T-helper 17 cell (primary cell): Measurements from ENCODE around the gene CCDC12. TPM values are rescaled to one million over a fixed set of nuclear protein-coding genes. Genes with fewer than 3 reads are reported as not detected.
"Not testable (repeated sequence)": the region's sequence is repeated elsewhere in the genome, so short reads cannot be mapped to it uniquely, and the experiment has no call there.

Experiments used
- ATAC-seq: fragments of 150-1000 bp; cut with Tn5 transposase; 2 replicates; pipeline ENCODE4 v1.10.0; 2021; ENCODE audit warnings: mild to moderate bottlenecking, moderate library complexity
- DNase-seq, 3 donors: peaks; one replicate each; pipeline versions ENCODE4 v3.0.0 to v3.0.0-alpha.2; 2020 to 2021
- H3K9me3 ChIP-seq: one replicate; pipeline ENCODE4 v1.7.0; 2013; ENCODE audit warnings: low read length, mild to moderate bottlenecking; ENCODE audit not compliant: control insufficient read depth, poor library complexity, severe bottlenecking
- H3K27ac Mint-ChIP-seq: one replicate; pipeline ENCODE4 v1.8.0; 2022; ENCODE audit warnings: mild to moderate bottlenecking, moderate library complexity, mixed read lengths
- H3K27me3 Mint-ChIP-seq: one replicate; pipeline ENCODE4 v1.8.0; 2022; ENCODE audit warnings: mixed read lengths
- H3K36me3 Mint-ChIP-seq: one replicate; pipeline ENCODE4 v1.8.0; 2022; ENCODE audit warnings: low read depth, mixed read lengths
- H3K4me1 Mint-ChIP-seq: one replicate; pipeline ENCODE4 v1.8.0; 2022; ENCODE audit warnings: mild to moderate bottlenecking, mixed read lengths
- H3K4me3 Mint-ChIP-seq: one replicate; pipeline ENCODE4 v1.8.0; 2022; ENCODE audit warnings: mild to moderate bottlenecking, moderate library complexity, mixed read lengths
- total RNA-seq, 4 donors: library from RNA in 2 of 4; stranded (reverse) in 2 of 4; gene quantifications; one replicate each; pipeline ENCODE4 v1.2.3 and lab custom pipeline; 2022 to 2026

CCDC12 gene
- total RNA-seq, 2 donors from 2014 or later, result 67.6 to 75.8 TPM

DNA sequence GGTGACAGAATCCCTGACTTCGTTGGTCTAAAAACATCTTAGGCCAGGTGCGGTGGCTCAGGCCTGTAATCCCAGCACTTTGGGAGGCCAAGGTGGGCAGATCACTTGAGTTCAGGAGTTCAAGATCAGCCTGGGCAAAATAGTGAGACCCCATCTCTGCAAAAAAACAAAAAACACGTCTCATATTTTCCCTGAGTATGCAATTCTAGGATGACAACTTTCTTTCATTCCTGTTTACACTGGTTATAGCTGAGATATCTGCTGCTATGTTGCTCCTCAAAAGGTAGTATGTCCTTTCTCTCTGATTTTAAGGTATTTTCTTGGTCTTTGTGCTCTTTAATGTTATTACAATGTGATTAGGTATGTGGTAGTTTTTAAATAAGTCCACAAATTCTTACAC lies 59.7 kb downstream of the CCDC12 start:
- Mint-ChIP-seq H3K27me3 (no peaks in the 10 kb centered on the region), H3K4me3 (no peak overlapping the region), H3K27ac (peak overlapping the region; percentile 66)

DNA sequence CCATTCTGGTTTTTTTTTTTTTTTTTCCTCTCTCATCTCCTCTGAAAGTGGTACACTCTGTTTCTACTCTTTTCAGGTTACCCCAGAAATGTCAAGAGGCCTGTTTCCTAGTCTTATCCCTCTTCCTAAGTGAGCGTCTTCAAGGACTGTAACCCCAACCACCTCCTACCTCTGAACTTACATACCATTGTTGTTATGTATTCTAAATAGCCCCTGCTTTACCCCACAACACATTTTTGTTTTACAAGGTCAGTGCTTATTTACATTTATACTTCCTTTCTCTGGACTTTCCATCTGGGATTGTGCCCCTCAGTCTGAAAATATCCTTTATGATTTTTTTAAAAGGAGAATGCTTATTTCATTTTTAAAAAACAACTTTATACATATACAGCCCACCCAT lies 60.3 kb downstream of the CCDC12 start:
- DNase-seq, result no peak
- H3K9me3 ChIP-seq, result no peaks in the 10 kb centered on the region
- H3K27me3 Mint-ChIP-seq, result no peaks in the 10 kb centered on the region
- ATAC-seq, result no peak
- H3K27ac Mint-ChIP-seq, result peak overlapping the region; percentile 39
- H3K4me1 Mint-ChIP-seq, result peaks cover 14% of the 10 kb centered on the region
- no peak overlapping the region for H3K4me3 Mint-ChIP-seq
- H3K36me3 Mint-ChIP-seq, result peaks cover 7% of the 10 kb centered on the region

More for the DNA sequence above, 59.7 kb downstream of the CCDC12 start:
- ATAC-seq (no peak), DNase-seq (no peak)
- H3K9me3 ChIP-seq, result no peaks in the 10 kb centered on the region
- peaks cover 14% of the 10 kb centered on the region for H3K4me1 Mint-ChIP-seq
- peaks cover 7% of the 10 kb centered on the region for H3K36me3 Mint-ChIP-seq

DNA sequence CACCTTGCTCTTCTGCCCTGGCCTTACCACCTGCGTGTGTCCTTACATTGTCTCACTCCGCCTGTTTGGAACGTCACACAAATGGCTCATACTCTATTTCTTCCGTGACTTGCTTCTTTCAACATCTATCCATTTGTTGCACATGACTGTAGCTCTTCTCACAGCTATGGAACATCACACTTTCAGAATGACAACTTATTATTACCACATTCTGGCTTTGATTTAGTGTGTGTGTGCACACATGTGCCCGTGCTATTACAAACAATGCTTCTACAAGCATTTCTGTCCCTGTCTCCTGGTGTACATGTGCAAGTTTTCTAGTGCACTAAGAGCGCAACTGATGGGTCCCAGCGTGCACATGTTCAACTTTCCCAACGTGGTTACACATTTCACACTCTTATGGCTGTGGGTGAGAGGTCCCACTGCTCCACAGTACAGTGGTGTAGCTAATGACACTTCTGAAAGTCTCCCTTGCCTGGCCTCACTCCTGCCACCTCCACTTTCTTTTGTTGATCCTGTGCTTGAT lies 61.2 kb downstream of the CCDC12 start:
- DNase-seq (no peak), ATAC-seq (no peak)
- H3K4me3 Mint-ChIP-seq, result no peak overlapping the region
- no peaks in the 10 kb centered on the region for H3K9me3 ChIP-seq
- H3K4me1 Mint-ChIP-seq, result peaks cover 14% of the 10 kb centered on the region
- H3K27ac Mint-ChIP-seq, result no peak overlapping the region
- no peaks in the 10 kb centered on the region for H3K27me3 Mint-ChIP-seq
- peaks cover 7% of the 10 kb centered on the region for H3K36me3 Mint-ChIP-seq

DNA sequence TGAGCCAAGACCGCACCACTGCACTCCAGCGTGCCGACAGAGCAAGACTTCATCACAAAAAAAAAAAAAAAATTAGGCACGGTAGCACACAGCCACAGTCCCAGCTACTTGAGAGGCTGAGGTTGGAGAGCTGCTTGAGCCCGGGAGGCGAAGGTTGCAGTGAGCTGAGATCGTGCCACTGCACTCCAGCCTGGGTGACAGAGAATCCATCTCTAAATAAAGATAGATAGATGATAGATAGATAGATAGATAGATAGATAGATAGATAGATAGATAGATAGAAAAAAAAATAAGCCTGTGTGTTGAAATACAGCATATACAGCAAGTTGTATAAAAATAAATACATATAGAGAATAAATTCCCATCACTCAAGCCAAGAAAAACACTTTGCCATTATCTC lies 61.7 kb downstream of the CCDC12 start:
- Mint-ChIP-seq H3K27ac (peak overlapping the region; percentile 79), H3K4me1 (peaks cover 14% of the 10 kb centered on the region), H3K4me3 (no peak overlapping the region), H3K36me3 (peaks cover 3% of the 10 kb centered on the region), H3K27me3 (no peaks in the 10 kb centered on the region)
- DNase-seq (no peak), ATAC-seq (no peak)
- H3K9me3 ChIP-seq, result no peaks in the 10 kb centered on the region

DNA sequence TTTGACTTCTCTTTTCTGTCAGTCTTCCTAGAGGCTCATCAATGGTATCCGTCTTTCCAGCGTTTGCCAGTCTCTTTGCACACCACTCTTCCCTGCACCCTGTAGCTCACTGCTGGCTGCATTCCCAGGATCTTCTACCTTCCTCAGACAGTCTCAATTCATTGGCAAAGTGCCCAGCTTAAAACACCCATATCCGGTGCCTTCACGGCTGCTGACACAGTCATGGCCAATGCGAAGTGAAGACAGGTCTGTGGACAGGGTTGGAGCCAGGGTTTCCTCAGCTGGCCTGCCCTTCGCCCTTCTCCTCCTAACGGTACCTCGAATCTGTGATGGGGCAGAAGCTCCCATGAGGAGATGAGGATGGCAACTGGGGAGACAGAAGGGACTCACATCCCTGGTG lies 62.9 kb downstream of the CCDC12 start:
- DNase-seq, result no peak

DNA sequence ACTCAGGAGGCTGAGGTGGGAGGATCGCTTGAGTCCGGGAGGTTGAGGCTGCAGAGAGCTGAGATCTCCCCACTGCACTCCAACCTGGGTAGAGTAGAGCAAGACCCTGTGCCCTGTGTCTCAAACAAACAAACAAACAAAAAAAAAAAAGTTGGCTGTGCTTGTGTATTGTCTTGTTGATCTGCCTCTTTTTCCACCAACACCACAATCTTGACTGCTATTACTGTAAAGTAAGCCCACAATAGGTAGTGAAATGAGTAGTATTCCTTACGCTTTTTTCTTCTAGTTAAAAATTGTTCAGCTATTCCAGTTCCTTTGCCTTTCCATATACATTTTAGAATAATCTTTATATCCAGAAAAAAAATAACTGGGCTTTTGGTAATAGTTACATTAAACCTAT lies 63.6 kb downstream of the CCDC12 start:
- Mint-ChIP-seq H3K27ac (peak overlapping the region; percentile 79), H3K36me3 (peaks cover 2% of the 10 kb centered on the region), H3K4me1 (peaks cover 20% of the 10 kb centered on the region), H3K4me3 (no peak overlapping the region), H3K27me3 (no peaks in the 10 kb centered on the region)
- no peak for ATAC-seq
- H3K9me3 ChIP-seq, result no peaks in the 10 kb centered on the region
- no peak for DNase-seq

More for the DNA sequence above, 62.9 kb downstream of the CCDC12 start:
- Mint-ChIP-seq H3K4me3 (peak overlapping the region; percentile 74), H3K4me1 (peaks cover 20% of the 10 kb centered on the region), H3K27ac (peak overlapping the region; percentile 79), H3K36me3 (peaks cover 2% of the 10 kb centered on the region), H3K27me3 (no peaks in the 10 kb centered on the region)
- no peak for ATAC-seq
- no peaks in the 10 kb centered on the region for H3K9me3 ChIP-seq

DNA sequence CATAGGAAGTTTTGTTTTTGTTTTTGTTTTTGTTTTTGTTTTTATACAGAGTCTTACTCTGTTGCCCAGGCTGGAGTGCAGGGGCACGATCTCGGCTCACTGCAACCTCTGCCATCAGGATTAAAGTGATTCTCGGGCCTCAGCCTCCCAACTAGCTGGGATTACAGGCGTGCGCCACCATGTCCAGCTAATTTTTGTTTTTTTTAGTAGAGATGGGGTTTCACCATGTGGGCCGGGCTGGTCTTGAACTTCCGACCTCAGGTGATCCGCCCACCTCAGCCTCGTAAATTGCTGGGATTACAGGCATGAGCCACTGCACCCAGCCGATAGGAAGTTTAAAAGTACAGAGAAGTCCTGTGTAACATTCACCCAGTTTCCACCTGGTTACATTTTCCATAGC lies 65.6 kb downstream of the CCDC12 start:
- H3K4me3 Mint-ChIP-seq, H3K27me3 Mint-ChIP-seq, H3K27ac Mint-ChIP-seq, DNase-seq, H3K9me3 ChIP-seq, ATAC-seq, H3K36me3 Mint-ChIP-seq: not testable (repeated sequence)
- H3K4me1 Mint-ChIP-seq, result peaks cover 22% of the 10 kb centered on the region

DNA sequence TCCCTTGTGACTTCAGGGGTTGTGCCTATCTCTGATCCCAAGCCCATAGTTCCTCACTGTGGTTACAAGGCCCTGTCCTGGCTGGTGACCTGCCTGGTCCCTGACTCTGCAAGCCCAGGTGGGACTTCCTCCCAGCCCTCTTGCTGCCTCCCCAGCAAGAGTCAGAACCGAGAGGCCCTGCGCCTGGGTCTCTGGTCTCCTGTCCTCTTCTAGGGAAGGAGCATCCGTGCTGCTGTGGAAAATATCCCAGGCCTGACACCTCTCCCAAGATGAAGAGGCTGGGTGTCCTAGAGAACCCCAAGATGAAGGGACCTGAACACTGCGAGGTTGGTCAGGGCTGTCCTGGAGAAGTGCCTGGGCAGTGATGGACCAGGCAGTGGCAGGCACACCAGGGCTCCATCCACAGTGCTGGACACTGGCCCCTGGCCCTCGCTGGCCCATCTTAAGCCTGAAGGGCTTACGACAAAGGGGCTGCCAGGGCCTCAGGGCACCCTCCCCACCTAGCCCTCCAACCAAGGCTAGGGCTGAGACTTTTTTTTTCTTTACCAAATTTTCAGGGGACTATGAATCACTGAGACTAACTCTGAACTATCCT lies 66.3 kb downstream of the CCDC12 start:
- ATAC-seq (no peak), DNase-seq (no peak)
- no peaks in the 10 kb centered on the region for H3K9me3 ChIP-seq
- H3K4me1 Mint-ChIP-seq, result peaks cover 18% of the 10 kb centered on the region
- no peak overlapping the region for H3K4me3 Mint-ChIP-seq
- no peaks in the 10 kb centered on the region for H3K27me3 Mint-ChIP-seq
- no peaks in the 10 kb centered on the region for H3K36me3 Mint-ChIP-seq
- H3K27ac Mint-ChIP-seq, result no peak overlapping the region

DNA sequence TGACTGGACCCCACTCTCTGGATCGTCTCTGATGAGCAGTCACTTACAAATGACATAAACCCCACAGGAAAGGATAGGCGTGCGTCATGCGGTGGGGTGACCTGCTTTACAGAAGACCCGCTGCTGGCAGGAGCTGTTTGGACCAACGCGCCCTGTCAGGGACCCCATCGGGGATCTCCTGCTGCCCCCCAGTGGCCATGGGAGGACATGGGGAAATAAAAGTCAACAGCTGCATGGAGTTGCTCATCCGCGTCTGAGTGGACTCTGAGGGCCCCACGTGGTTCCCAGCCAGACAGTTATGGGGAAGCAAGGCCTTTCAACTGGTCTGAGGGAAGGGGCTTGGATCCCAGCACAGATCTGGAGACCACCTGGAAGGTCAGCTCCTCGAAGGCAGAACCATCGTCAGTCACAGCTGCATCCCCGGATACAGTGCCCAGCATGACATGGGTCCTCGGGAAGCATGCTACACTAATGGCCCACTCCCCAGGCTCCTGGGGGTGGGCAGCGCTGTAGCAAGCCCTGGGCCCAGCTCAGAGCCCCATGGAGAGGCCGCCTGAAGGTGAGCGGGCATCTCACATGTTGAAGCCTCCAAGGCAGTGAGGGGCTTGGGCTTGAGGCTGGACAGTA lies 66.9 kb downstream of the CCDC12 start:
- no peaks in the 10 kb centered on the region for H3K9me3 ChIP-seq
- no peaks in the 10 kb centered on the region for H3K27me3 Mint-ChIP-seq
- peak overlapping the region; percentile 71 for H3K4me3 Mint-ChIP-seq
- no peak overlapping the region for H3K27ac Mint-ChIP-seq
- ATAC-seq (peak; percentile 87), DNase-seq (peak; percentile 56 to 71 (median 57))
- peaks cover 16% of the 10 kb centered on the region for H3K4me1 Mint-ChIP-seq
- no peaks in the 10 kb centered on the region for H3K36me3 Mint-ChIP-seq

DNA sequence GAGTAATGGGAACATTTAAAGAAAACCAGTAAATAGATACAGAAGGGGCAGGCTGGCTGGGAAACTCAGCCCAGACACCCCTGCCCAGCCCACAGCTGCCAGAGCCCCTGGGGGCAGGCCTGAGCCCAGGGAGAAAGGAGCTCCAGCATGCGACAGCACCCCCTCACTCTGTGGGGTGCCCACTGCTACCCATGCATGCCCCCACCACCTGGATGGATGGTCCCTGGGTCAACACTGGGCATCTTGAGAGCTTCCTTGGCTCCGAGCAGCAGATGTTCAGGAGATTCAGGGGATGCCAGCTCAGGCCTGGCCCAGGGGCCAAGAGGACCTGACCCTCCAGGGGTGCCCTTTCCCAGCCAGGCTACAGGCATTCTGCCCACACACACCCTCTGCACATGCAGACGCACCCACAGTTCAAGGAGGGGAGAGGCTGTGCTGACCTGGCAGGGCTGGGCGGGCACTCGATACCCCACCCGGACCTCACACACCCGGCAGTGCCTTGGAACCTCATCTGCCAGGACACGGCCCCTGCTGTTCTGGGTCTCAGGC lies 67.5 kb downstream of the CCDC12 start:
- no peaks in the 10 kb centered on the region for H3K9me3 ChIP-seq
- peaks cover 16% of the 10 kb centered on the region for H3K4me1 Mint-ChIP-seq
- H3K36me3 Mint-ChIP-seq, result no peaks in the 10 kb centered on the region
- H3K4me3 Mint-ChIP-seq, result peak overlapping the region; percentile 71
- DNase-seq (no peak), ATAC-seq (no peak)
- H3K27me3 Mint-ChIP-seq, result no peaks in the 10 kb centered on the region
- no peak overlapping the region for H3K27ac Mint-ChIP-seq

DNA sequence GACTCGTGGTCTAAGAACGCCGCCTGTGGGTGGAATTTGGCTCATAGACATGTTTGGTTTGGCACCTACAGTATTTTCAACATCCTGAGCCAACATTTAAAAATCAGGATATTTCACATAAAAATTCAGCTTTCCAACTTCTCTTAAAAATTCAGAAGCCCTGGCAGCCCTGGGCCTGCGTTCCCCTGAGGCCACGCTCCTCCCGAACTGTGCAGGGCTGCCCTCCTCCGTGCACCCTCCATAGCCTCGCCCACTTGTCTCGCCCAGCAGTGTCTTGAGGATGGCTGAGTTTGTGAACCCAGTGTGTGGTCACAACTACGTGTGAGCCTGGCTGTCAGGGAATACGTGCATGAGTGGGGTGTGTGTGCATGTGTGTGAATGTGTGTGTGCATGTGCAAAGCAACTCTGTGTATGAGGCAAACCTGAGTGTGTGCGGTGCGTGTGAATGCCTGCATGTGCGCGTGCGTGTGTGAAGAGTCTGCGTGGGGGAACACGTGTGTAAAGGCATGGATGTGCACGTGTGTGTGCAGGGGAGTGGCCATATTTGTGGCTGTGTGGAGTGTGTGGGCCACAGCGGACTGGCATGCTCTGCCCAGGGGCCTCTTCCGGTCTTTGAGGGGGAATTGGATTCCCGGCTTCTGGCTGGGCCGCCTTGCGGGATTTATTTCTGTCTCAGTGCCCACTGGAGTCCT lies 68.1 kb downstream of the CCDC12 start:
- no peak overlapping the region for H3K27ac Mint-ChIP-seq
- ATAC-seq (no peak), DNase-seq (no peak)
- no peaks in the 10 kb centered on the region for H3K9me3 ChIP-seq
- no peaks in the 10 kb centered on the region for H3K36me3 Mint-ChIP-seq
- H3K4me3 Mint-ChIP-seq, result no peak overlapping the region
- H3K27me3 Mint-ChIP-seq, result no peaks in the 10 kb centered on the region
- peaks cover 14% of the 10 kb centered on the region for H3K4me1 Mint-ChIP-seq

DNA sequence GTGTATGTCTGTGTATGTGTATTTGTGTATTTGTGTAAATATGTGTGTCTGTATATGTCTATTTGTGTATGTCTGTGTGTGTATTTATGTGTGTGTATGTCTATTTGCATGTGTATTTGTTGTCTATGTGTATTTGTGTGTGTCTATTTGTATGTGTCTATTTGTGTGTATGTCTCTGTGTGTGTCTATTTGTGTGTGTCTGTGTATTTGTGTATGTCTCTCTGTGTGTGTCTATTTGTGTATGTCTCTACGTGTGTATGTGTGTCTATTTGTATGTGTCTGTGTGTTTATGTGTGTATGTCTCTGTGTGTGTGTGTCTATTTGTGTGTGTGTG lies 68.6 kb downstream of the CCDC12 start:
- no peak for ATAC-seq
- Mint-ChIP-seq H3K27ac (no peak overlapping the region), H3K27me3 (no peaks in the 10 kb centered on the region), H3K4me1 (peaks cover 13% of the 10 kb centered on the region), H3K36me3 (no peaks in the 10 kb centered on the region), H3K4me3 (no peak overlapping the region)
- H3K9me3 ChIP-seq, result no peaks in the 10 kb centered on the region
- DNase-seq, result no peak

DNA sequence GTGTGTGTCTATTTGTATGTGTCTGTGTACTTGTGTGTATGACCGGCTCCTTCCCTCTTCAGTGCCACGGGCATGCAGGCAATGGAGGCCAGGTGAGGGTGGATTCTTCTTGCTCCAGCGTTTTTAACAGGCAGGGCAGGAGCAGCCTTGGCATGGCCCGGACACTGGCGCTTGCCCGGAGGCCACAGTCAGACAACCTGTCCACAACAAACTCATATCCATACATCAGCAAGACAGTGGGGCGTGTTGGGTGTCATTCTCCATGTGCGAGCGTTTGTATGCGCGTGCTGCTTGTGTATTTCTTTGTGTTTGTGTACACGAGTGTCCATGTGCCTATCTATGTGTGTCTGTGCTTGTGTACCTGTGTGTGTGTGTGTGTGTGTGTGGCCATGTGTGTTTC lies 69.3 kb downstream of the CCDC12 start:
- no peak overlapping the region for H3K4me3 Mint-ChIP-seq
- H3K4me1 Mint-ChIP-seq, result peaks cover 13% of the 10 kb centered on the region
- H3K36me3 Mint-ChIP-seq, result no peaks in the 10 kb centered on the region
- DNase-seq (no peak), ATAC-seq (no peak)
- H3K27ac Mint-ChIP-seq, result no peak overlapping the region
- no peaks in the 10 kb centered on the region for H3K9me3 ChIP-seq
- H3K27me3 Mint-ChIP-seq, result no peaks in the 10 kb centered on the region
